GM18861 (cell line): Measurements from ENCODE around the gene ADCY5.

Experiments used
- ATAC-seq: cut with Tn5 transposase; IDR thresholded peaks from one replicate; pipeline ENCODE4 v1.9.1; 2021; ENCODE audit not compliant: unreplicated experiment

The ADCY5 gene

GRCh38 chr3:123371859-123372685, 76.8 kb downstream of the ADCY5 start:
- no peak for ATAC-seq

GRCh38 chr3:123371426-123371825, 77.5 kb downstream of the ADCY5 start:
- ATAC-seq = no peak

- ATAC-seq = no peak
These were observed 78.1 kb downstream of the ADCY5 start for GRCh38 chr3:123370819-123371218.

- ATAC-seq = no peak
These were observed 79.8 kb downstream of the ADCY5 start for GRCh38 chr3:123369085-123369484.

GRCh38 chr3:123367467-123368154, 81.3 kb downstream of the ADCY5 start:
- no peak for ATAC-seq

GRCh38 chr3:123365450-123366143, 83.3 kb downstream of the ADCY5 start:
- ATAC-seq = no peak

GRCh38 chr3:123361071-123361470, 87.8 kb downstream of the ADCY5 start:
- ATAC-seq = no peak

GRCh38 chr3:123357275-123357674, 91.6 kb downstream of the ADCY5 start:
- ATAC-seq = no peak

GRCh38 chr3:123353850-123354233, 95.0 kb downstream of the ADCY5 start:
- no peak for ATAC-seq

- ATAC-seq = no peak
These were observed 95.6 kb downstream of the ADCY5 start for GRCh38 chr3:123353227-123353849.

- no peak for ATAC-seq
These were observed 96.7 kb downstream of the ADCY5 start for GRCh38 chr3:123352134-123352554.

- ATAC-seq = no peak
These were observed 97.4 kb downstream of the ADCY5 start for GRCh38 chr3:123351501-123351900.

GRCh38 chr3:123350971-123351370, 97.9 kb downstream of the ADCY5 start:
- ATAC-seq = no peak

GRCh38 chr3:123349566-123350435, 99.1 kb downstream of the ADCY5 start:
- no peak for ATAC-seq

- no peak for ATAC-seq
These were observed 99.7 kb downstream of the ADCY5 start for GRCh38 chr3:123349201-123349535.

- no peak for ATAC-seq
These were observed 100.3 kb downstream of the ADCY5 start for GRCh38 chr3:123348471-123349200.

GRCh38 chr3:123347691-123348264, 101.1 kb downstream of the ADCY5 start:
- ATAC-seq = no peak

- ATAC-seq = no peak
These were observed 101.7 kb downstream of the ADCY5 start for GRCh38 chr3:123347205-123347604.

- ATAC-seq = no peak
These were observed 102.9 kb downstream of the ADCY5 start for GRCh38 chr3:123346021-123346420.
